Umbilical cord (tissue), 2 donors: ENCODE measurements around the gene PEF1. TPM values are rescaled to one million over a fixed set of nuclear protein-coding genes. Genes with fewer than 3 reads are reported as not detected.
A peak's percentile ranks its signal among the peaks of the same experiment; 100 is the strongest.

Source experiments
- DNase-seq: peaks from one replicate; pipeline ENCODE4 v3.0.0-alpha.2; 2015; ENCODE audit warnings: low spot score
- total RNA-seq: library from RNA; depleted of rRNA; stranded (reverse); fragments of >200 nt; gene quantifications from one replicate; pipeline ENCODE4 v1.2.3, GENCODE V29; 2014; ENCODE audit warnings: low replicate concordance; ENCODE audit not compliant: insufficient read depth

The PEF1 gene, protein sequence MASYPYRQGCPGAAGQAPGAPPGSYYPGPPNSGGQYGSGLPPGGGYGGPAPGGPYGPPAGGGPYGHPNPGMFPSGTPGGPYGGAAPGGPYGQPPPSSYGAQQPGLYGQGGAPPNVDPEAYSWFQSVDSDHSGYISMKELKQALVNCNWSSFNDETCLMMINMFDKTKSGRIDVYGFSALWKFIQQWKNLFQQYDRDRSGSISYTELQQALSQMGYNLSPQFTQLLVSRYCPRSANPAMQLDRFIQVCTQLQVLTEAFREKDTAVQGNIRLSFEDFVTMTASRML
- total RNA-seq = 57.3 TPM

- peak; percentile 99 for DNase-seq
Measured at GRCh38 chr1:31644560-31645273, at the start of gene PEF1. TSS of gene PEF1 (minus strand) at chr1:31644876. CDS start at chr1:31644864, 12 bp downstream.

DNA sequence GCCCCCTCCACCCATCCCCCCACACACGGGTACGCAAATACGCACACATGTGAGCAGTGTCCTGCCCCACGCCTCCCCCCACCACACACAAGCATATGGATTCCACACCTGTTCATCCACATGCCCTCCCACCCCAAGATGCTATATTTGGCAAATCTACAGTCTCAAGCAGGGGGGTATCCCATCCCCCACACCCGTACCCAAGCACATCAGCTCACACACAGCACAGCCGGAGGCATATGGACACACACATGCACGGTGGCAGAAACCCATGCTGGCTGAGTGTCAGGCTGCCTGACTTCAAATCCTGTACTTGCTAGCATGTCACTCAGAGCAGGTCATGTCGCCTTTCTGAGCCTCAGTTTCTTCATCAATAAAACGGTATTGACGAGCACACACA lies 48.6 kb upstream of the PEF1 start:
- DNase-seq = no peak

- DNase-seq = no peak
Measured at GRCh38 chr1:31691951-31692350, 47.3 kb upstream of the PEF1 start.

- DNase-seq = no peak
Measured at GRCh38 chr1:31691446-31691845, 46.8 kb upstream of the PEF1 start.

DNA sequence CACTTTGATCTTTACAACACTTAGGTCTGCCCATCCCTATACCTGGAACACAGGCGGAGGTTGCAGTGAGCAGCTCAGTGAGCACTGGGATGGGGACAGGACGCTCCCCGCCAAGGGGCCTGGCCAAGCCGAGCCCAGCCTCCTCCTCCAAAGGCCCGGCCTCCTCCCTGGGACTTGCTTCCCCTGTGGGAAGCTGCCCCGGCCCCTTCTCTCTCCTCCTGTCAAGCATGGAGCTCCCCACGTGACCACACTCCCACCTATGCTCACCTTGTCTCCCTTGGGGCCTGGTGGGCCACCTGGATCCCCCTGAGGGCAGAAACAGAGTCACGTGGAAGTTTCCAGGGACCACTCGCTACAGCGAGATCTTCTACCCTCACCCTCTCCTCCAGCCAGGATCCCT lies 46.2 kb upstream of the PEF1 start:
- no peak for DNase-seq

GRCh38 chr1:31689854-31690253 lies 45.2 kb upstream of the PEF1 start:
- peak; percentile 71 for DNase-seq

- DNase-seq = no peak
Measured at GRCh38 chr1:31689379-31689778, 44.7 kb upstream of the PEF1 start.

- no peak for DNase-seq
Measured at GRCh38 chr1:31688233-31688918, 43.7 kb upstream of the PEF1 start.

DNA sequence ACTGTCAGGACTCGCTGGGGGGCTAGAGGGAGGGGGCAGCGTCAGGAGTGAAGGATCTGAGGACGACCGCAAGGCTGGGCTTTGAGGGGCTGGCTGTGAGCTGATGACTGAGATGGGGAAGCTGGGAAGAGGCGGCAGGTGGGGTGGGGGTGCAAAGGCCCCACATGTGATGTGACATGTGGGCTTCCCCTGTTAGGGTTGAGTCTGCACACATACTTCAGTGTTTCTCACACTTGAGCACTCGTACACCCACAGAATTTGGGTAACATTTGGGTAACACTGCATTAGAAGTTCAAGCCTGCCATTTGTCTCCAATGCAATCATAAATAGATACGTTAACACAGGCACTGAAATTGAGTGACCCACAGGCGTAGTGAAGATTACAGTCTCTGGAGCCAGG lies 42.9 kb upstream of the PEF1 start:
- DNase-seq = no peak

- DNase-seq = no peak
Measured at GRCh38 chr1:31685795-31686194, 41.1 kb upstream of the PEF1 start.

GRCh38 chr1:31683997-31684396 lies 39.3 kb upstream of the PEF1 start:
- DNase-seq = no peak

DNA sequence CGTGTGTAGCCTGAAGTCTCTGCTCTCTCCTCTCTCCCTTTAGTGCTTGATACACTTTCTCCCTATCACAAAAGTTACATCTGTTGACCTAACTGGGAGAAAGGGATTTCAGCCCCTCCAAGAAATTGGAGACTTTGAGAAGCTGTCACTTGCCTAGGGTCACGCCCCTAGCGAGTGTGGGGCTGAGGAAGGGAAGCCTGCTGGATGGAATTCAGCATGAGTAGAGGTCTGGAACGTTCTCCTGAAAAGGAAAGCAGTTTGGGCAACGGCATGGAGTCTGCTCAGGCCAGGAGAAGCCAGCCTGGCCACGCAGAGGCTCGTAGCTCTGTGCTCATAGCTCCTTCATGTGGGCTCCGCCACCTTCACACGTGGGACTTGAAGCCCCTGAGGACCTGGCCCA lies 36.7 kb upstream of the PEF1 start:
- DNase-seq = no peak

GRCh38 chr1:31679676-31680230 lies 35.1 kb upstream of the PEF1 start:
- DNase-seq = no peak

GRCh38 chr1:31679091-31679490 lies 34.4 kb upstream of the PEF1 start:
- no peak for DNase-seq

GRCh38 chr1:31678681-31679080 lies 34.0 kb upstream of the PEF1 start:
- DNase-seq = no peak

DNA sequence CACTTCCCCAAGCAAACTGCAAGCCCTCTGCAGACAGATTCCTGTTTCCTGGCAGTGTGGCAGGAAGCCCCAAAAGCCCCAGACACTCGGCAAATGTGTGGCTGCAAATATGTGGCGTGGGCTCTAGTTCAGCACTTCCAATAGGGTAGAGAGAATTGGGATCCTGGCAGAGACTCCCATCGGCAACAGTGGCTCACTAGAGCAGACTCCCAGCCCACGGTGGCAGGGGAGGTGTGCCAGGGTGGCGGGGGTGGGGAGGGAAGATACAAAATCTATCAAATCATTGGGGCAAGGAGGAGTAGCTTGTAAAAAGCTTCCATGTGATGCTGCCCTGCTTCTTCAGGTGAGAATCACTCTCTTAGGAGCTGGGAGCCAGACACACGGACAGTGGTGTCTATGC lies 33.3 kb upstream of the PEF1 start:
- DNase-seq = no peak

DNA sequence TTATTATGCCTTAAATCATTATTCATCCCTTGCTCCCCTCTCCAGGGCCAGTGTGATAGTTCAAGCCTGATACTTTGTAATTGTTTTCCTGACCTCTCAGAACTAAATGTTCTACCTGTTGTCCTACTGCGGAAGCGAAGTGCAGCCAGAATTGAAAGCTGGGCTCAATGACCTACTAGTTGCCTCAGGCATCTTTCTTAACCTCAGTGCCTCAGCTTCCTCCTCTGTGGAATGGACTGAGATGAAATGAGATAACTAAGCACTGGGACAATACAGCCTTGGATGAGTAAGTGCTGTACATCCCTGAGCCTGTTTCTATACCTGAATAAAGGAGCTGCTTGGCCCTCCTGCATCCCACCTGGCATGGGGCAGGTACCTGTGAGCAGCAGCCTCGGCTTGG lies 32.7 kb upstream of the PEF1 start:
- DNase-seq = no peak

- no peak for DNase-seq
Measured at GRCh38 chr1:31675756-31676155, 31.1 kb upstream of the PEF1 start.

GRCh38 chr1:31675161-31675560 lies 30.5 kb upstream of the PEF1 start:
- DNase-seq = no peak

DNA sequence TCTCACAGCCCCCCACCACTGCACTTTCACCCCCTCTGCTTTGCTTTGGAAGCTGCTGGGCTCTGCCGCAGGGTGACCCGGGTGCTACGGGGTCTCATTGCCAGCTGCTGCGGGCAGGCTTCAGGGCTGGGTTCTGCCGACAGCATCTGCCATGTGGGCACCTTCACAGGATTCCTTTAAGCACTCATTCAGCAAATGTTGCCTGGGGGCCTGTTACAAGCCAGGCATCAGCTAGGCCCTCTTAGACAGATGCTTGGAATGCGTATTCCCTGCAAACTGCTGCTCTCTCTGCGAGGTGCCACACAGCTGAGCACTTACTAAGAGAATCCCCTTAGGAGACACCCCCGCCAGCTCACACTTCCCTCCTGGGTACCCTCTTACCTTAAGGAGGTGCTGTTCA lies 29.9 kb upstream of the PEF1 start:
- no peak for DNase-seq

- no peak for DNase-seq
Measured at GRCh38 chr1:31673433-31673832, 28.8 kb upstream of the PEF1 start.

GRCh38 chr1:31672986-31673385 lies 28.3 kb upstream of the PEF1 start:
- DNase-seq = peak; percentile 60
